Liver (tissue), 9 donors: ENCODE results near the gene BICDL1. TPM values are rescaled to one million over a fixed set of nuclear protein-coding genes. Genes with fewer than 3 reads are reported as not detected.

Source experiments
- DNase-seq: peaks from one replicate; pipeline ENCODE4 v3.0.0-alpha.2; 2017; ENCODE audit warnings: low spot score
- H3K27ac ChIP-seq, 2 donors: one replicate each; pipeline ENCODE4 v1.7.0; 2013; ENCODE audit warnings: inconsistent platforms in 2 of 2, low read length in 2 of 2, control low read depth in 1 of 2, low read depth in 1 of 2, mild to moderate bottlenecking in 1 of 2
- H3K27me3 ChIP-seq, 4 donors: one replicate each; pipeline versions ENCODE4 v1.6.1 to v1.7.0; 2013; ENCODE audit warnings: low read length in 3 of 4, inconsistent platforms in 1 of 4, mild to moderate bottlenecking in 1 of 4, moderate library complexity in 1 of 4; ENCODE audit not compliant: control insufficient read depth in 4 of 4, insufficient read depth in 4 of 4
- H3K36me3 ChIP-seq, 4 donors: one replicate each; pipeline versions ENCODE4 v1.6.1 to v1.7.0; 2013; ENCODE audit warnings: low read length in 3 of 4, mild to moderate bottlenecking in 3 of 4, low read depth in 1 of 4, moderate library complexity in 1 of 4; ENCODE audit not compliant: control insufficient read depth in 4 of 4, insufficient read depth in 3 of 4
- H3K4me1 ChIP-seq, 4 donors: one replicate each; pipeline versions ENCODE4 v1.6.1 to v1.7.0; 2013; ENCODE audit warnings: low read length in 3 of 4, mild to moderate bottlenecking in 3 of 4, moderate library complexity in 1 of 4; ENCODE audit not compliant: control insufficient read depth in 4 of 4, insufficient read depth in 4 of 4
- H3K4me3 ChIP-seq, 3 donors: one replicate each; pipeline versions ENCODE4 v1.6.1 to v1.7.0; 2013; ENCODE audit warnings: low read length in 3 of 3, control low read depth in 1 of 3, low read depth in 1 of 3, mild to moderate bottlenecking in 1 of 3
- H3K9ac ChIP-seq, 2 donors: one replicate each; pipeline ENCODE4 v1.7.0; 2013; ENCODE audit warnings: low read length in 2 of 2, mild to moderate bottlenecking in 2 of 2, moderate library complexity in 2 of 2, control low read depth in 1 of 2, low read depth in 1 of 2
- H3K9me3 ChIP-seq, 4 donors: one replicate each; pipeline versions ENCODE4 v1.6.1 to v1.7.0; 2013; ENCODE audit warnings: low read length in 3 of 4; ENCODE audit not compliant: control insufficient read depth in 4 of 4
- CTCF ChIP-seq: fragments of 150-350 bp; IDR thresholded peaks from 2 replicates; pipeline ENCODE4 v1.5.1; 2017; ENCODE audit warnings: improper control_type of control experiment, low read depth, low read length; ENCODE audit not compliant: missing input control
- EGR1 ChIP-seq, 2 donors: IDR thresholded peaks; 2 replicates each; pipeline ENCODE4 v1.6.1; 2016 to 2018; ENCODE audit warnings: antibody characterized with exemption in 2 of 2, low read depth in 2 of 2
- FOXA1 ChIP-seq: IDR thresholded peaks from 2 replicates; pipeline ENCODE4 v1.6.1; 2016; ENCODE audit warnings: antibody characterized with exemption
- FOXA2 ChIP-seq: IDR thresholded peaks from 2 replicates; pipeline ENCODE4 v1.6.1; 2016; ENCODE audit warnings: antibody characterized with exemption
- GABPA ChIP-seq, 2 donors: IDR thresholded peaks in 1 of 2; conservative IDR thresholded peaks in 1 of 2; 2 replicates each; pipeline ENCODE4 v1.6.1; 2016; ENCODE audit warnings: antibody characterized with exemption in 2 of 2, mild to moderate bottlenecking in 1 of 2, moderate library complexity in 1 of 2
- HNF4A ChIP-seq, 2 donors: conservative IDR thresholded peaks; 2 replicates each; pipeline ENCODE4 v1.6.1; 2016; ENCODE audit warnings: antibody characterized with exemption in 2 of 2, mild to moderate bottlenecking in 2 of 2
- MAX ChIP-seq: IDR thresholded peaks from 2 replicates; pipeline ENCODE4 v1.6.1; 2016; ENCODE audit warnings: antibody characterized with exemption
- RAD21 ChIP-seq, 2 donors: IDR thresholded peaks; 2 replicates each; pipeline ENCODE4 v1.6.1; 2016; ENCODE audit warnings: antibody characterized with exemption in 2 of 2, mild to moderate bottlenecking in 2 of 2
- SP1 ChIP-seq: IDR thresholded peaks from 2 replicates; pipeline ENCODE4 v1.6.1; 2018; ENCODE audit warnings: antibody characterized with exemption, mild to moderate bottlenecking
- TAF1 ChIP-seq: conservative IDR thresholded peaks from 2 replicates; pipeline ENCODE4 v1.6.1; 2016; ENCODE audit warnings: antibody characterized with exemption, mild to moderate bottlenecking
- YY1 ChIP-seq: IDR thresholded peaks from 2 replicates; pipeline ENCODE4 v1.6.1; 2016; ENCODE audit warnings: antibody characterized with exemption, mild to moderate bottlenecking
- ZBTB33 ChIP-seq: IDR thresholded peaks from 2 replicates; pipeline ENCODE4 v1.6.1; 2016; ENCODE audit warnings: antibody characterized with exemption
- WGBS: extraction: QIAGEN DNeasy Blood & Tissue Kit; methylation state at CpG from one replicate; pipeline ENCODE4 v1.1.7; 2013; 5-methylcytosine and 5-hydroxymethylcytosine counted together
- polyA plus RNA-seq, 2 donors: library from polyadenylated mRNA; stranded (reverse) in 1 of 2; unstranded in 1 of 2; fragments of 200-250 nt in 1 of 2; fragments of >200 nt in 1 of 2; fragmentation: Nextera tagmentation in 1 of 2; extraction: Ambion mirVana in 1 of 2; gene quantifications; one replicate each; pipeline versions ENCODE4 v1.2.1 to v1.2.3, GENCODE V29; 2013 to 2015
- total RNA-seq, 2 donors: library from RNA; depleted of rRNA; stranded (reverse); fragments of >200 nt; gene quantifications; one replicate each; pipeline ENCODE4 v1.2.3, GENCODE V29; 2014
- donor health status: healthy.
- donor health status: healthy.
- donor health status: healthy.
- donor health status: healthy.
- donor health status: healthy.

BICDL1 gene
- total and polyA plus RNA-seq, 4 donors = 0.65 to 3.8 (median 2.3) TPM

- Histone ChIP-seq H3K4me1 (peaks cover 13 to 30% (median 26%) of the 10 kb centered on the region in 4 donors), H3K36me3 (no peaks in the 10 kb centered on the region), H3K9me3 (no peaks in the 10 kb centered on the region), H3K27ac (peak overlapping the region; percentile 93 to 96), H3K9ac (peak overlapping the region; percentile 65 to 74), H3K4me3 (peak overlapping the region; percentile 94 to 97 (median 95)), H3K27me3 (no peaks in the 10 kb centered on the region)
- WGBS = under 1% methylated on average over 91 of the region's 91 CpGs
- TF ChIP-seq MAX (no peak), CTCF (no peak), RAD21 (IDR thresholded peaks at IDR 0.05) (no peak), GABPA (IDR thresholded peaks at IDR 0.05 in 1 of 2, conservative IDR thresholded peaks at IDR 0.05 in 1 of 2) (peak in 1 of 2 donors; percentile 50)
- peak; percentile 96 for DNase-seq
Observed at GRCh38 chr12:120116792-120117651, 128.0 kb downstream of the BICDL1 start.

GRCh38 chr12:120117961-120118320, 128.9 kb downstream of the BICDL1 start:
- WGBS = 57% methylated on average over 7 of the region's 7 CpGs
- no peak overlapping the region for H3K27ac ChIP-seq
- peaks cover 13 to 30% (median 26%) of the 10 kb centered on the region in 4 donors for H3K4me1 ChIP-seq
- peak overlapping the region in 2 of 3 donors; percentile 95 to 97 for H3K4me3 ChIP-seq
- no peaks in the 10 kb centered on the region for H3K9me3 ChIP-seq
- DNase-seq = no peak
- TF ChIP-seq TAF1 (no peak), GABPA (IDR thresholded peaks at IDR 0.05 in 1 of 2, conservative IDR thresholded peaks at IDR 0.05 in 1 of 2) (no peak), MAX (no peak), FOXA1 (no peak), RAD21 (IDR thresholded peaks at IDR 0.05) (no peak), SP1 (no peak), YY1 (no peak), ZBTB33 (no peak), EGR1 (IDR thresholded peaks at IDR 0.05; ENCODE audit: low read depth in 2 of 2) (no peak), HNF4A (conservative IDR thresholded peaks at IDR 0.05) (no peak), CTCF (no peak), FOXA2 (no peak)
- H3K27me3 ChIP-seq = no peaks in the 10 kb centered on the region
- peak overlapping the region; percentile 12 to 74 for H3K9ac ChIP-seq
- no peaks in the 10 kb centered on the region for H3K36me3 ChIP-seq
